Esophagus squamous epithelium (tissue), 4 donors: ENCODE results near the gene CAMTA1.

ENCODE experiments used
- POLR2A ChIP-seq, 4 donors: fragments of 450-650 bp; IDR thresholded peaks; one replicate each; pipeline ENCODE4 v1.6.1; 2017; ENCODE audit warnings: antibody characterized with exemption in 4 of 4, mild to moderate bottlenecking in 4 of 4, moderate library complexity in 3 of 4
- TF ChIP-seq, protein P1 (sequence below), 6 experiments: fragments of 450-650 bp in 4 of 6; fragments of 200-600 bp in 2 of 6; sonication (generic) in 2 of 6; IDR thresholded peaks; one replicate each; pipeline ENCODE4 v1.5.1; 2016 to 2019; ENCODE audit warnings: antibody characterized with exemption in 6 of 6, mild to moderate bottlenecking in 4 of 6, moderate library complexity in 4 of 6

DNA sequence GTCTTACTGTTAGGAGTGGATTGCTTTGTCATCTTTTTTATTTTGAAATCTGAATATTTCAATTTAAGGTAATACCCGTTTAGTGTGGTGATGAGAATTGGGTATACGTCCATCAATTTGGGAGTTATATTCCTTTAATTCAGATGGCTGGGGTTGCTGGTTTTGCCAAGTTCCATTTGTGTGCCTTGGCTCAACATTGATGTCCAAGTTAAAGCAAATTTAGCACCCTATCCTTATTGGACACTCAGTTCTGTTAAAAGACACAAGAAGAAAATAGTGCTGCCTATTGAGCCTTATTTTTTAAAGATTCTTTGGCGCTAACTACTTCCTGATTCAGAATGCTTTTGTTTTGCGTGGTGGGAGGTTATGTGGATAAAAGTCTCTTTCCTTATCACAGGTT, 40.6 kb downstream of the CAMTA1 start:
- TF ChIP-seq, protein P1, sequence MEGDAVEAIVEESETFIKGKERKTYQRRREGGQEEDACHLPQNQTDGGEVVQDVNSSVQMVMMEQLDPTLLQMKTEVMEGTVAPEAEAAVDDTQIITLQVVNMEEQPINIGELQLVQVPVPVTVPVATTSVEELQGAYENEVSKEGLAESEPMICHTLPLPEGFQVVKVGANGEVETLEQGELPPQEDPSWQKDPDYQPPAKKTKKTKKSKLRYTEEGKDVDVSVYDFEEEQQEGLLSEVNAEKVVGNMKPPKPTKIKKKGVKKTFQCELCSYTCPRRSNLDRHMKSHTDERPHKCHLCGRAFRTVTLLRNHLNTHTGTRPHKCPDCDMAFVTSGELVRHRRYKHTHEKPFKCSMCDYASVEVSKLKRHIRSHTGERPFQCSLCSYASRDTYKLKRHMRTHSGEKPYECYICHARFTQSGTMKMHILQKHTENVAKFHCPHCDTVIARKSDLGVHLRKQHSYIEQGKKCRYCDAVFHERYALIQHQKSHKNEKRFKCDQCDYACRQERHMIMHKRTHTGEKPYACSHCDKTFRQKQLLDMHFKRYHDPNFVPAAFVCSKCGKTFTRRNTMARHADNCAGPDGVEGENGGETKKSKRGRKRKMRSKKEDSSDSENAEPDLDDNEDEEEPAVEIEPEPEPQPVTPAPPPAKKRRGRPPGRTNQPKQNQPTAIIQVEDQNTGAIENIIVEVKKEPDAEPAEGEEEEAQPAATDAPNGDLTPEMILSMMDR (IDR thresholded peaks at IDR 0.05), result no peak
- no peak for TF ChIP-seq POLR2A (IDR thresholded peaks at IDR 0.05)
